ENCODE results near the gene LUM. TPM values are rescaled to one million over a fixed set of nuclear protein-coding genes. Genes with fewer than 3 reads are reported as not detected.

The LUM gene
- total RNA-seq, 1 experiment from 2014 or later = not detected

DNA sequence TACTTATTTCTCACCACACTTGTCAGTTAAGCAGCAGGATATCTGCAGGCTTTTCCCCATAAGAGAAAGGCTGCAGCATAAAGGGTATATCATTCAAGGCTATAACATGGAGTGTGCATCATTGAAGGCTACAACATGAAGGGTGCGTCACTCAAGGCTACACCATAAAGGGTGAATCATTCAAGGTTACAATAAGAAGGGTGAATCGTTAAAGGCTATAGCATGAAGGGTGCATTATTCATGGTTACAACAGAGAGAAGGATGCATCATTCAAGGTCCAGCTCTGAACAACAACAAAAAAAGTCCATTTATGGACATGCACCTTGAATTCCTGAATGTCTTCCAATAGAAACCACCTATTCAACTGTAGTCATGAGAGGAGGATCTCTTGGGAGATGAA lies 32.8 kb upstream of the LUM start:
- Mint-ChIP-seq H3K36me3 (ENCODE audit: insufficient read depth, unreplicated experiment) (peaks cover 11% of the 10 kb centered on the region), H3K4me1 (ENCODE audit: insufficient read depth, unreplicated experiment) (peaks cover 10% of the 10 kb centered on the region), H3K27me3 (ENCODE audit: insufficient read depth, unreplicated experiment) (peaks cover 39% of the 10 kb centered on the region), H3K9me3 (ENCODE audit: unreplicated experiment) (no peaks in the 10 kb centered on the region), H3K4me3 (ENCODE audit: unreplicated experiment) (no peak overlapping the region), H3K27ac (ENCODE audit: low read depth, unreplicated experiment) (no peak overlapping the region)
- POLR2A ChIA-PET = no interaction called here
- BruUV-seq (replicated peaks) = no TSS peak
- TF ChIP-seq, protein P1, sequence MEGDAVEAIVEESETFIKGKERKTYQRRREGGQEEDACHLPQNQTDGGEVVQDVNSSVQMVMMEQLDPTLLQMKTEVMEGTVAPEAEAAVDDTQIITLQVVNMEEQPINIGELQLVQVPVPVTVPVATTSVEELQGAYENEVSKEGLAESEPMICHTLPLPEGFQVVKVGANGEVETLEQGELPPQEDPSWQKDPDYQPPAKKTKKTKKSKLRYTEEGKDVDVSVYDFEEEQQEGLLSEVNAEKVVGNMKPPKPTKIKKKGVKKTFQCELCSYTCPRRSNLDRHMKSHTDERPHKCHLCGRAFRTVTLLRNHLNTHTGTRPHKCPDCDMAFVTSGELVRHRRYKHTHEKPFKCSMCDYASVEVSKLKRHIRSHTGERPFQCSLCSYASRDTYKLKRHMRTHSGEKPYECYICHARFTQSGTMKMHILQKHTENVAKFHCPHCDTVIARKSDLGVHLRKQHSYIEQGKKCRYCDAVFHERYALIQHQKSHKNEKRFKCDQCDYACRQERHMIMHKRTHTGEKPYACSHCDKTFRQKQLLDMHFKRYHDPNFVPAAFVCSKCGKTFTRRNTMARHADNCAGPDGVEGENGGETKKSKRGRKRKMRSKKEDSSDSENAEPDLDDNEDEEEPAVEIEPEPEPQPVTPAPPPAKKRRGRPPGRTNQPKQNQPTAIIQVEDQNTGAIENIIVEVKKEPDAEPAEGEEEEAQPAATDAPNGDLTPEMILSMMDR (IDR thresholded peaks at IDR 0.05; ENCODE audit: unreplicated experiment) = no peak
- DNase-seq (ENCODE audit: unreplicated experiment) = peak; percentile 69
- CTCF ChIA-PET = no interaction called here
- intact Hi-C loops (cut with micrococcal nuclease) = no loop called here

DNA sequence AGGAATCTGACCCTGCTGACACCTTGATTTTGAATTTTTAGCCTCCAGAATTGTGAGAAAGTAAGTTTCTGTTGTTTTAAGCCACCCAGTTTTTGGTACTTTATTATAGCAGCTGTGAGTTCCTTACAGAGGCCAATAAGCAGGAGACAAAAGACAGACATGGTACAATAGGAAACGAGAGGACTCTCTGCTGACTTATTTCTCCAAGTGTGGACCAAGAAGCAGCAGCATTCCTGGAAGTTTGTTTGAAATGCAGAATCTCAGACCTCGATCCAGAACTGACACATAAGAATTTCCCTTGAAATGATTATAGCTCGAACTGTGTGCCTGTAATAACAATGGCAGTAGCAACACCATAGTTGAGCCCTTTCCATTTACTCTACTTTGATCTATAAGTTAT lies 31.9 kb upstream of the LUM start:
- no peak overlapping the region for H3K27ac Mint-ChIP-seq (ENCODE audit: low read depth, unreplicated experiment)
- POLR2A ChIA-PET = no interaction called here
- BruUV-seq (replicated peaks) = no TSS peak

DNA sequence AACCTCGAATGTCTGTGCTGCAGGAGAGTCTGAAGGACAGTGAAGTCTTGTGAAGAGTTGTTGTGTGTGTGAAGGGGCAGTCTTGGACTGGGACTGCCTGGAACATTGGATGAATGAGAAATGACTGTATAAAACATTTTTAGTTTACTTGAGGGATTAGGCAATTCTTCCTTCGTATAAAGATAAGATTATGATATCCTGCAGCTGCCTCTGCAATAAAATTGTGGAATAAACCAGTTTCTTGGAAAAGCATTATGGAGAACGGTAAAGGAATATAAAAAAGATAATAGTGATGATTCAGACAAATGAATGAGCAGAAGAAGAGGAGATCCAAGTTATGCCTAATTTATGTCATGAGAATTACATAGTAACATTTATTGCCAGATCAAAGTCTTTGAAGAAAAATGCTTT lies 30.9 kb upstream of the LUM start:
- ChIA-PET CTCF (no interaction called here), POLR2A (no interaction called here)
- H3K27ac Mint-ChIP-seq (ENCODE audit: low read depth, unreplicated experiment) = no peak overlapping the region
- H3K4me3 Mint-ChIP-seq (ENCODE audit: unreplicated experiment) = no peak overlapping the region
- peaks cover 11% of the 10 kb centered on the region for H3K36me3 Mint-ChIP-seq (ENCODE audit: insufficient read depth, unreplicated experiment)
- H3K4me1 Mint-ChIP-seq (ENCODE audit: insufficient read depth, unreplicated experiment) = peaks cover 10% of the 10 kb centered on the region
- no TSS peak for BruUV-seq (replicated peaks)
- H3K27me3 Mint-ChIP-seq (ENCODE audit: insufficient read depth, unreplicated experiment) = peaks cover 45% of the 10 kb centered on the region
- intact Hi-C loops (cut with micrococcal nuclease) = no loop called here
- H3K9me3 Mint-ChIP-seq (ENCODE audit: unreplicated experiment) = no peaks in the 10 kb centered on the region
- DNase-seq (ENCODE audit: unreplicated experiment) = no peak
- TF ChIP-seq, protein P1 (IDR thresholded peaks at IDR 0.05; ENCODE audit: unreplicated experiment) = no peak

More for the DNA sequence above, 31.9 kb upstream of the LUM start:
- Mint-ChIP-seq H3K9me3 (ENCODE audit: unreplicated experiment) (no peaks in the 10 kb centered on the region), H3K4me1 (ENCODE audit: insufficient read depth, unreplicated experiment) (peaks cover 10% of the 10 kb centered on the region), H3K36me3 (ENCODE audit: insufficient read depth, unreplicated experiment) (peaks cover 11% of the 10 kb centered on the region), H3K27me3 (ENCODE audit: insufficient read depth, unreplicated experiment) (peaks cover 39% of the 10 kb centered on the region), H3K4me3 (ENCODE audit: unreplicated experiment) (no peak overlapping the region)
- CTCF ChIA-PET = no interaction called here
- TF ChIP-seq, protein P1 (IDR thresholded peaks at IDR 0.05; ENCODE audit: unreplicated experiment) = no peak
- no peak for DNase-seq (ENCODE audit: unreplicated experiment)
- intact Hi-C loops (cut with micrococcal nuclease) = no loop called here

DNA sequence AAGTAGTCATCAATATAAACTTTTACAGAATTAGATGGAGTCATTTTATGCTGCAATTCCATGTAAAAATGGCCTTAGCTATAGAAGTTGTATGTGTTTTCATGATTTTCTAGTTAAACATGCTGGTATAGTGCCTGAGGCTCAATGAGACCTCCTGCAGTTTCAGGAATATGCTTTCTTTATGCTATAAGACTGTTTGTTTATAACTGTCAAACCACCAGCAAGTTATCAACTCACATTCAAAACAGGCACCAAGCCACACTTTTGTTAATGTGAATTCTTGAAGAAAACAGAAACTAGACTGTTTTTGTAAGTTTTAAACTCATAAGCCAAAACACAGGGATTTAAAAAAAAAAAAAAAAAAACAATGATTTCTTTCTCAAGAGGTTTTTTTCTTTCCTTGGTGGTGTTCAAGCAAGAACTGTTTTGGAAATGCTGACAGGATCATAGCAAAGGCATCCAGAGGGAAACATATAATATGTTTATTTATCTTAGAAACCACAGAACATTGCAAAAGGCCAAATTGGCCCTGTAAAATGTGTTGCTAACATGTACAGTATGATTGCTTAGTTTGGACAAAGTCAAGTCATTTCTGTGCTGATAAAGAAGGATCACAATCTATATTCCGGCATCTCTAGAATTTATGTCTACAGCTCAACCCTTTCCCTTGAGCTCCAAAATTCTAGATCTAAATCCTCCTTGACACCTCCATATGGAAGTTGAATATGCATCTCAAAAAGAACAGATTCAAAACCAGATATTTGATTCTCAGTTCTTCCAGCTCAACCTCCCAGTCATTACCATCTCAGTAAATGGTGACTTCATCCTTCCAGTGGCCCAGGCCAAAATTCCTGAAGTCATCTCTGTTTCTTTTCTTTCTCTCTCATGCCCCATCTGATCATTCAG lies 29.0 kb upstream of the LUM start:
- Mint-ChIP-seq H3K36me3 (ENCODE audit: insufficient read depth, unreplicated experiment) (peaks cover 11% of the 10 kb centered on the region), H3K27me3 (ENCODE audit: insufficient read depth, unreplicated experiment) (peaks cover 44% of the 10 kb centered on the region), H3K9me3 (ENCODE audit: unreplicated experiment) (no peaks in the 10 kb centered on the region), H3K27ac (ENCODE audit: low read depth, unreplicated experiment) (no peak overlapping the region), H3K4me1 (ENCODE audit: insufficient read depth, unreplicated experiment) (peaks cover 10% of the 10 kb centered on the region), H3K4me3 (ENCODE audit: unreplicated experiment) (no peak overlapping the region)
- BruUV-seq (replicated peaks) = no TSS peak
- intact Hi-C loops (cut with micrococcal nuclease) = no loop called here
- CTCF ChIA-PET = interaction anchor here (0.6 to 1.1 kb wide), 2 partner anchors 29 to 40 kb away, joined by 3 read pairs; partner anchors contain the start of gene LUM
- TF ChIP-seq, protein P1 (IDR thresholded peaks at IDR 0.05; ENCODE audit: unreplicated experiment) = no peak
- DNase-seq (ENCODE audit: unreplicated experiment) = peak; percentile 72
- POLR2A ChIA-PET = no interaction called here
